Prostate gland (tissue), 2 donors: ENCODE data around the gene EPAS1. TPM values are rescaled to one million over a fixed set of nuclear protein-coding genes. Genes with fewer than 3 reads are reported as not detected.

Experiments used
- DNase-seq: peaks from one replicate; pipeline ENCODE4 v3.0.0-alpha.2; 2019; ENCODE audit warnings: low spot score
- H3K27ac ChIP-seq, 2 donors: fragments of 200-600 bp; sonication (generic); 2 replicates each; pipeline ENCODE4 v1.5.1; 2017 to 2019
- H3K27me3 ChIP-seq: fragments of 200-600 bp; sonication (generic); replicated peaks from 2 replicates; pipeline ENCODE4 v1.5.1; 2019; ENCODE audit not compliant: insufficient read depth
- H3K36me3 ChIP-seq, 2 donors: fragments of 200-600 bp; sonication (generic); 1 replicate in 1 of 2; 2 replicates in 1 of 2; pipeline versions ENCODE4 v1.5.1 to v1.8.1; 2017 to 2019
- H3K4me1 ChIP-seq: fragments of 200-600 bp; sonication (generic); replicated peaks from 2 replicates; pipeline ENCODE4 v1.5.1; 2019
- H3K4me3 ChIP-seq, 2 donors: fragments of 200-600 bp; sonication (generic); 2 replicates each; pipeline ENCODE4 v1.5.1; 2017 to 2019
- H3K9me3 ChIP-seq: fragments of 200-600 bp; sonication (generic); 2 replicates; pipeline ENCODE4 v1.5.1; 2017
- CTCF ChIP-seq, 4 experiments: fragments of 200-600 bp in 2 of 4; fragments of 450-650 bp in 2 of 4; sonication (generic) in 2 of 4; IDR thresholded peaks; 1 replicate in 3 of 4; 2 replicates in 1 of 4; pipeline ENCODE4 v1.5.1; 2016 to 2019; ENCODE audit warnings: antibody characterized with exemption in 4 of 4, mild to moderate bottlenecking in 2 of 4, moderate library complexity in 2 of 4
- POLR2A ChIP-seq: fragments of 450-650 bp; IDR thresholded peaks from one replicate; pipeline ENCODE4 v1.6.1; 2016; ENCODE audit warnings: antibody characterized with exemption, mild to moderate bottlenecking
- POLR2AphosphoS5 ChIP-seq: sonication (generic); formaldehyde crosslinking; IDR thresholded peaks from one replicate; pipeline ENCODE4 v1.6.1; 2017; ENCODE audit warnings: antibody characterized with exemption
- WGBS: methylation state at CpG from one replicate; pipeline ENCODE4 v1.1.5; 2018; 5-methylcytosine and 5-hydroxymethylcytosine counted together
- intact Hi-C: fragments of 100-400 bp; cut with DNase I; formaldehyde crosslinking; loops from one replicate; pipeline ENCODE4 v1.14.2; 2022
- total RNA-seq, 2 donors: library from RNA; depleted of rRNA; stranded (reverse); fragments of >200 nt; gene quantifications; one replicate each; pipeline ENCODE4 v1.1.0, GENCODE V29; 2016

Gene EPAS1
- total RNA-seq, 2 donors from 2014 or later, result 109 to 356 TPM

GRCh38 chr2:46284796-46285195, 12.4 kb upstream of the EPAS1 start:
- Histone ChIP-seq H3K27me3 (no peaks in the 10 kb centered on the region), H3K9me3 (no peaks in the 10 kb centered on the region), H3K4me1 (peaks cover 6% of the 10 kb centered on the region), H3K36me3 (no peaks in the 10 kb centered on the region), H3K27ac (no peak overlapping the region), H3K4me3 (no peak overlapping the region)
- no peak for DNase-seq
- 81% methylated on average over 5 of the region's 5 CpGs for WGBS
- intact Hi-C loops, result no loop called here
- TF ChIP-seq POLR2AphosphoS5, result no peak
- TF ChIP-seq CTCF (IDR thresholded peaks at IDR 0.05), result no peak
- TF ChIP-seq POLR2A, result no peak

GRCh38 chr2:46286715-46287114, 10.5 kb upstream of the EPAS1 start:
- no peaks in the 10 kb centered on the region for H3K36me3 ChIP-seq
- intact Hi-C loops, result no loop called here
- 74% methylated on average over 3 of the region's 3 CpGs for WGBS
- no peak for TF ChIP-seq POLR2AphosphoS5
- DNase-seq, result peak; percentile 24
- H3K27ac ChIP-seq, result no peak overlapping the region
- H3K27me3 ChIP-seq, result no peaks in the 10 kb centered on the region
- no peaks in the 10 kb centered on the region for H3K9me3 ChIP-seq
- no peak overlapping the region for H3K4me3 ChIP-seq
- peaks cover 6% of the 10 kb centered on the region for H3K4me1 ChIP-seq

GRCh38 chr2:46290078-46290477, 7.1 kb upstream of the EPAS1 start:
- Histone ChIP-seq H3K27ac (no peak overlapping the region), H3K27me3 (no peaks in the 10 kb centered on the region), H3K4me1 (peaks cover 6% of the 10 kb centered on the region), H3K36me3 (no peaks in the 10 kb centered on the region), H3K4me3 (no peak overlapping the region), H3K9me3 (no peaks in the 10 kb centered on the region)
- TF ChIP-seq POLR2AphosphoS5 (no peak), CTCF (IDR thresholded peaks at IDR 0.05) (no peak)
- no peak for DNase-seq
- WGBS, result 89% methylated on average over 5 of the region's 5 CpGs
- intact Hi-C loops, result loop anchor here (5.0 kb wide), 1 partner anchor 158 kb away; no protein-coding TSS in a partner anchor

- H3K4me3 ChIP-seq, result no peak overlapping the region
- H3K36me3 ChIP-seq, result no peaks in the 10 kb centered on the region
- no peaks in the 10 kb centered on the region for H3K4me1 ChIP-seq
- no peak for TF ChIP-seq POLR2A
- no peak for TF ChIP-seq CTCF (IDR thresholded peaks at IDR 0.05)
- TF ChIP-seq POLR2AphosphoS5, result no peak
- H3K27ac ChIP-seq, result no peak overlapping the region
- 80% methylated on average over 4 of the region's 4 CpGs for WGBS
- DNase-seq, result no peak
- H3K9me3 ChIP-seq, result no peaks in the 10 kb centered on the region
- intact Hi-C loops, result loop anchor here (5.0 kb wide), 1 partner anchor 161 kb away; no protein-coding TSS in a partner anchor
- H3K27me3 ChIP-seq, result no peaks in the 10 kb centered on the region
These were observed 3.7 kb upstream of the EPAS1 start for GRCh38 chr2:46293466-46293865.

GRCh38 chr2:46294176-46294836, 2.9 kb upstream of the EPAS1 start:
- no peaks in the 10 kb centered on the region for H3K27me3 ChIP-seq
- H3K9me3 ChIP-seq, result no peaks in the 10 kb centered on the region
- no peak overlapping the region for H3K27ac ChIP-seq
- no peaks in the 10 kb centered on the region for H3K4me1 ChIP-seq
- intact Hi-C loops, result loop anchor here (5.0 kb wide), 1 partner anchor 162 kb away; no protein-coding TSS in a partner anchor
- TF ChIP-seq CTCF (IDR thresholded peaks at IDR 0.05), result peak in 2 of 4 experiments; percentile 38 to 44
- no peak for TF ChIP-seq POLR2AphosphoS5
- no peak for TF ChIP-seq POLR2A
- no peak for DNase-seq
- 61% methylated on average over 7 of the region's 7 CpGs for WGBS
- H3K4me3 ChIP-seq, result no peak overlapping the region
- H3K36me3 ChIP-seq, result no peaks in the 10 kb centered on the region
